GM20000 (cell line): ENCODE data around the gene IL1RN.

Experiments
- DNase-seq: peaks from one replicate; pipeline ENCODE4 v3.0.0; 2012; ENCODE audit warnings: low spot score
- TF ChIP-seq, protein P1 (sequence below): IDR thresholded peaks from 2 replicates; pipeline ENCODE4 v1.5.1; 2012; ENCODE audit warnings: mild to moderate bottlenecking, control low read depth; ENCODE audit errors: extremely low read depth, missing control alignments

Gene IL1RN

DNA sequence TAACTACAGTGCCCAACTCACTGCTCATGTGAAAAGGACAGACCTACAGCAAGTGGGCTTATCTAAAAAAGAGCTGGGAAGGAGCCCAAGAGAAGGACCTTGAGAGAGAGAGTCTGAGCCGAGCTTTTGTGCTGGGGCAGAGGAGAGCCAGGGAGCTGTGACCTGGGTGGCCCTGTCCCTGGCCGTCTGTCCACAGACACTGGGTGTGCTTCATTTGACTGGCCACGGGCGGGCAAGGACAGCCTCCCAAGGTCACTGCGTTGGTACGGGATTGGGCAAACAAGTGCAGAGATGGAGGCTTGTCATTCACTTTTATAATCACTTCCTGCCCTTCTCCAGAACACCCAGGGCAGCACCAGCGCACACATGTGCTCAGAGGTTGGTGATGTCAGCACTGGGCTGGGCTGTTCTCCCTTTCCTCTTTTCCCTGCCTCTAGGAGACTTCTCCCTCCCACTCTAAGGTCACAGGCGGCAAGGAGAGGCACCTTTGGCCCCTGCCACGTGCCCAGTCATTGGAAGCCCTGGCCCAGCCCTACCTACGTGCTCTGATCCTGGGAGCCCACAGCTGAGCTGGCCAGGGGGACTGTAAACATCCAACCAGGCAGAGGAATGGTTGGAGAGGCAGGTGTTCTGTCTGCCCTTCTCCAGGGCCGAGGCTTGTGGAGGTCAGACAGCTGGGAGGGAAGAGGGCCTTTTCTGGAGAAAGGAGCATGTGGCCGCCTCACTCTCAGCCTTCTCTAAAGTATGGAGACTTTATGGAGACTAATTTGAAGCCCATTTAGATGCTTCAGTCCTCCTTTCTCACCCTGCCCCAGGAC is 39.9 kb downstream of the IL1RN start:
- TF ChIP-seq, protein P1, sequence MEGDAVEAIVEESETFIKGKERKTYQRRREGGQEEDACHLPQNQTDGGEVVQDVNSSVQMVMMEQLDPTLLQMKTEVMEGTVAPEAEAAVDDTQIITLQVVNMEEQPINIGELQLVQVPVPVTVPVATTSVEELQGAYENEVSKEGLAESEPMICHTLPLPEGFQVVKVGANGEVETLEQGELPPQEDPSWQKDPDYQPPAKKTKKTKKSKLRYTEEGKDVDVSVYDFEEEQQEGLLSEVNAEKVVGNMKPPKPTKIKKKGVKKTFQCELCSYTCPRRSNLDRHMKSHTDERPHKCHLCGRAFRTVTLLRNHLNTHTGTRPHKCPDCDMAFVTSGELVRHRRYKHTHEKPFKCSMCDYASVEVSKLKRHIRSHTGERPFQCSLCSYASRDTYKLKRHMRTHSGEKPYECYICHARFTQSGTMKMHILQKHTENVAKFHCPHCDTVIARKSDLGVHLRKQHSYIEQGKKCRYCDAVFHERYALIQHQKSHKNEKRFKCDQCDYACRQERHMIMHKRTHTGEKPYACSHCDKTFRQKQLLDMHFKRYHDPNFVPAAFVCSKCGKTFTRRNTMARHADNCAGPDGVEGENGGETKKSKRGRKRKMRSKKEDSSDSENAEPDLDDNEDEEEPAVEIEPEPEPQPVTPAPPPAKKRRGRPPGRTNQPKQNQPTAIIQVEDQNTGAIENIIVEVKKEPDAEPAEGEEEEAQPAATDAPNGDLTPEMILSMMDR, result no peak
- DNase-seq, result no peak

DNA sequence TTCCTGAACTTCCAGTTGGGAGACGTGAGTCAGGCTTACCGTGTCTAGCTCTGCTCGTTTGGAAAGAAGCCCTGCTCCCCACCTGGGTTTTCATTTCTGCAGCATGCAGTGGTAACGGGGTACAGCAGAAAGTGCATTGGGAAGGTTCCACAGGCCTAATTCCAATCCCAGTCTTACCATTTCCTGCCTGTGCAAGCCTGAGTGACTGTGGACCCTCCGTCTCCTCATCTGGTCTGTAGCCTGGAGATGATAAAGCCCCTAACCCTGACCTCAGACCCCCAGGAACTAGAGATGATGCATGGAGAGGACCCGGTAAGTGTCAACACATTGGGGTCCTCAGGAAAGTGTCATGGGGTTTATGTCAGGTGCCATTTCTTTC is 40.6 kb downstream of the IL1RN start:
- TF ChIP-seq, protein P1, result no peak
- no peak for DNase-seq

DNA sequence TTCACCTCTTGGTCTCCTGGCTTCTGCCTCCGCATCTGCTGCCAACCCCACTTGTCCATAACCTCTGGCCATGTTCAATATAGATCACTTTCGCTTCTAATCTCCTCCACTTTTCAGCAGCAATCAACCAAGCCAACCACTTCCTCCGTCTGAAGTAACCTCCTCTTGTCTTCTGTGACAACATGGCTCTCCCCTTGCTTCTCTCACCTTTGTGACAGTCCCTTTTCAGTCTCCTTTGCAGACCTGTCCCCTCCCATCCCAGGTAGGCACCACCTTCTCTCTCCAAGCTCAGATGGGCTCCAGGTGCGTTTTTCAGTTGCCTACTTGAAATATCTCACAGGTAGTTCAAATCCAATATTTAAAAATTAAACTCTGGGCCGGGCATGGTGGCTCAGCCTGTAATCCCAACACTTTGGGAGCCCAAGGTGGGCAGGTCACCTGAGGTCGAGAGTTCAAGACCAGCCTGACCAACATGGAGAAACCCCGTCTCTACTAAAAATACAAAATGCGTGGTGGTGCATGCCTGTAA is 41.7 kb downstream of the IL1RN start:
- TF ChIP-seq, protein P1, result no peak
- DNase-seq, result peak; percentile 49

DNA sequence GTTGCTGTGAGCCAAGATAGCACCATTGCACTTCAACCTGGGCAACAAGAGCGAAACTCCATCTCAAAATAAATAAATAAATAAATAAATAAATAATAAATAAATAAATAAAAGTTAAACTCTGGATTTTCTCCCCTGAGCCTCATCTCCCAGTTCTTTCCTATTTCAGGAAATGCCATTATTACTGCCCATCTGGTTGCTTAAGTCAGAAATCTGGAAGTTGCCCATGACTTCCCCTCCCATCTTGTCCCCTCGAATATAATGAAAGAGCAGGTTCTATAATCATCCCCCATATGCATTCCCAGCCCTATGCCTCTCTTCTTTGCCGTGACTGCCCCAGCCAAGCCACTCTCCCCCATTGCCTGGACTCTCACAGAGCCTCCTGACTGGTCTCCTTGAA is 42.2 kb downstream of the IL1RN start:
- TF ChIP-seq, protein P1, result no peak
- DNase-seq, result no peak

DNA sequence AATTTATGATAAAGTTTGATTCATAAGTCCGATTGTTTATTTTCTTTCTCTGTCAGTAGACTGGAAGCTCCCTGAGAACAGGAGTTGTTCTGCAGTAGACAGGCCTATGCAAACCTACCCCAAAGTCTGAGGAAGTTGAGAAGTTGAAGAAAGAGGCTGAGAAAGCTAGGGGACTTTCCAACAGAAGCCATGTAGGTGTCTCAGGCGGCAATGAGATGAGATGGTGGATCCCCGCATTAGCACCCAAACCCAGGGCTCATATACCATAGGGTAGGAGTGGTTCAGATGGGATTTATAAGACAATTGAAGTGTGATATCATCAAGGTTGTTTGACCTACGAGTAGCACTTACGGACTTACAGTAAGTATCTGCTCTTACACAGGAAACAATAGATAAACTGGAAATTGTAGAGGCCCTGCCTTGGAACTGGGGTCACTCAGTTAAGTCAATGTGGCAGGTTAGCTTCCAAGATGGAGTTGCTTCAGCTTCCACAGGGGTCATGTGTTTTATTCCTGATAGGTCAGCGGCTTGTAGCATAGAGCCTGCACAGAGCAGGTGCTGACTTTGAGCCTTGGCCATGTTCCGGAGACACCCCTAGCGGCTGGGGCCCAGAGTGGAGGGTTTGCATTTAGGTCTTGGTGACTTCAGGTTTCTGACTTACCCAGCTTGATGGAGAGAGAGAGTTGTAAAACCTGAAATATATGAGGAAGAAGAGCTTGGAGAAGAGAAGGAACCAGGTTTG is 44.1 kb downstream of the IL1RN start:
- TF ChIP-seq, protein P1, result no peak
- no peak for DNase-seq

DNA sequence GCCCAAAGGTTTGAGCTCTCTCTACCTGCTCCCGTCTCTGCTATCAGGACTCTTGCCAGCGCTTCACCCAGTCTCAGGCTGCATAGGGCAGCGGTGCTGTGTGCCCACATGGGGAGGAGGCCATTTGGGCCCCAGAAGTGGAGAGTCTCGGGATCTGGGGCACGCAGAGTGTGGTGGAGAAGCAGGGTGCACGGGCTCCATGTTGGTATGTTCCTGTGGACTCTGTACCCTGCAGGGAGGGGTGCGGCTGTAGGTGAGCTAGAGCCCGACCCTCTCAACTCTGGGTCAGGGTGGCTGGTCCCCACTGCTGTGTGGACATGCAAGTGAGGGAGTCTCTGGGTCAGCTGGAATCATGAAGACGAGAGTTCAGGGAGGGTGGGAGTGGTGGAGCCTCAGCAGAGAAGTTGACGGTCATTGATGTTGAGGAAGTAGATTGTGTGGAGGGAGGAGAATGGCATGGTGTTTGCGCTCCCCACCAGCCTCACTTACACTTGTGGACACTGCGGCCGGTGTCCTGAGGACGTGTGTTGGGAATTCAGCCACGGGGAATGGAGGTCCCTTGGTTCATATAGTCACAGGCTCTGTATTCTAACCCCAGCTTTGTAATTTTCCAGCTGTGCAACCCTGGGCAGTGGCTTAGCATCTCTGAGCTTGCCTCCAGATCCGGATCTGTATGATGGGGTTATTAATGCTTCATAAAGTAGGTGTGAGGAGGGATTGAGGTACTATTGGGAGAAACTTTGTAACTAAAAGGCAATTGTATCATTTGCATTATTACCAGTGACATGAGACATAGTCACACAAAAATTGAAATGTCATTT is 45.5 kb downstream of the IL1RN start:
- TF ChIP-seq, protein P1, result no peak
- no peak for DNase-seq
